HL-60 (cell line): ENCODE measurements around the gene RASIP1.

Source experiments
- DNase-seq, 2 experiments: peaks; one replicate each; pipeline ENCODE4 v3.0.0-alpha.2; 2010 to 2020; ENCODE audit warnings: low read depth in 1 of 2, low spot score in 1 of 2
- H3K27ac ChIP-seq: fragments of 250-450 bp; sonication (Bioruptor Pico); replicated peaks from 2 replicates; pipeline ENCODE4 v1.5.1; 2020; ENCODE audit warnings: mild to moderate bottlenecking, moderate library complexity
- H3K27me3 ChIP-seq: fragments of 250-450 bp; sonication (Bioruptor Pico); 2 replicates; pipeline ENCODE4 v1.5.1; 2021; ENCODE audit warnings: mild to moderate bottlenecking, moderate library complexity; ENCODE audit not compliant: insufficient read depth, poor library complexity, severe bottlenecking
- H3K4me3 ChIP-seq: replicated peaks from 2 replicates; pipeline ENCODE4 v1.5.1; 2011; ENCODE audit warnings: mild to moderate bottlenecking, control low read depth, low read length; ENCODE audit not compliant: insufficient read depth
- CTCF ChIP-seq: IDR thresholded peaks from one replicate; pipeline ENCODE4 v1.5.1; 2011; ENCODE audit warnings: low read length, control low read depth, inconsistent platforms; ENCODE audit not compliant: insufficient read depth
- GABPA ChIP-seq: IDR thresholded peaks from 2 replicates; pipeline ENCODE4 v1.6.1; 2012; ENCODE audit warnings: low read depth
- POLR2AphosphoS5 ChIP-seq: IDR thresholded peaks from 2 replicates; pipeline ENCODE4 v1.6.1; 2012; ENCODE audit warnings: low read depth
- REST ChIP-seq: IDR thresholded peaks from 2 replicates; pipeline ENCODE4 v1.6.1; 2012; ENCODE audit warnings: low read depth; ENCODE audit not compliant: insufficient replicate concordance
- SPI1 ChIP-seq: IDR thresholded peaks from 2 replicates; pipeline ENCODE4 v1.6.1; 2012; ENCODE audit warnings: low read depth, mild to moderate bottlenecking, borderline replicate concordance

Gene RASIP1

GRCh38 chr19:48755787-48756186 lies 15.4 kb upstream of the RASIP1 start:
- Histone ChIP-seq H3K4me3 (no peak overlapping the region), H3K27me3 (peaks cover 41% of the 10 kb centered on the region), H3K27ac (no peak overlapping the region)
- no peak for DNase-seq
- TF ChIP-seq SPI1 (no peak), POLR2AphosphoS5 (no peak), REST (no peak), CTCF (no peak), GABPA (no peak)

- H3K4me3 ChIP-seq, result no peak within 1 kb of the TSS
- H3K27me3 ChIP-seq, result peaks cover 35% of the 10 kb centered on the region
- no peak for DNase-seq
- no peak within 1 kb of the TSS for H3K27ac ChIP-seq
- no peak for TF ChIP-seq POLR2AphosphoS5
- no peak for TF ChIP-seq REST
- no peak for TF ChIP-seq GABPA
- no peak for TF ChIP-seq CTCF
- no peak for TF ChIP-seq SPI1
Observed at GRCh38 chr19:48755084-48755641, 14.8 kb upstream of the RASIP1 start, which contains the start of gene FGF21. Gene FGF21, plus strand, starts transcription at chr19:48755524. Its CDS starts 713 bp downstream, at chr19:48756237.

GRCh38 chr19:48752496-48753365 lies 12.3 kb upstream of the RASIP1 start, which contains the start of gene FUT1:
Gene FUT1, minus strand, starts transcription at chr19:48752641. Its CDS starts 1,360 bp downstream, at chr19:48751281.
- DNase-seq, result no peak
- no peak for TF ChIP-seq CTCF
- TF ChIP-seq REST, result no peak
- TF ChIP-seq GABPA, result no peak
- no peak for TF ChIP-seq POLR2AphosphoS5
- TF ChIP-seq SPI1, result no peak
- no peak within 1 kb of the TSS for H3K27ac ChIP-seq
- H3K4me3 ChIP-seq, result no peak within 1 kb of the TSS
- H3K27me3 ChIP-seq, result peaks cover 36% of the 10 kb centered on the region
